Measurements from ENCODE around the gene TBC1D2. TPM values are rescaled to one million over a fixed set of nuclear protein-coding genes. Genes with fewer than 3 reads are reported as not detected.

TBC1D2 gene
- total RNA-seq, 1 donor from 2014 or later, result 2.7 TPM

GRCh38 chr9:98159301-98159700 is 96.1 kb downstream of the TBC1D2 start:
- CTCF ChIA-PET, result no interaction called here
- intact Hi-C loops (cut with micrococcal nuclease), result no loop called here
- H3K27me3 Mint-ChIP-seq, result no peaks in the 10 kb centered on the region
- no peak for ATAC-seq (ENCODE audit: low read depth)
- POLR2A ChIA-PET, result no interaction called here
- no peak for TF ChIP-seq CTCF (IDR thresholded peaks at IDR 0.05)
- no peak overlapping the region for H3K4me3 Mint-ChIP-seq
- no peak for DNase-seq
- no peaks in the 10 kb centered on the region for H3K36me3 Mint-ChIP-seq (ENCODE audit: low read depth)
- H3K27ac Mint-ChIP-seq, result no peak overlapping the region
- no peaks in the 10 kb centered on the region for H3K4me1 Mint-ChIP-seq
- no peaks in the 10 kb centered on the region for H3K9me3 Mint-ChIP-seq

GRCh38 chr9:98158071-98158831 is 97.2 kb downstream of the TBC1D2 start:
- DNase-seq (no peak), ATAC-seq (ENCODE audit: low read depth) (no peak)
- Mint-ChIP-seq H3K27ac (no peak overlapping the region), H3K36me3 (ENCODE audit: low read depth) (no peaks in the 10 kb centered on the region), H3K27me3 (no peaks in the 10 kb centered on the region), H3K4me1 (no peaks in the 10 kb centered on the region), H3K9me3 (no peaks in the 10 kb centered on the region), H3K4me3 (no peak overlapping the region)
- intact Hi-C loops (cut with micrococcal nuclease), result no loop called here
- POLR2A ChIA-PET, result no interaction called here
- CTCF ChIA-PET, result no interaction called here
- no peak for TF ChIP-seq CTCF (IDR thresholded peaks at IDR 0.05)

- no peak for DNase-seq
- no peaks in the 10 kb centered on the region for H3K36me3 Mint-ChIP-seq (ENCODE audit: low read depth)
- no peaks in the 10 kb centered on the region for H3K9me3 Mint-ChIP-seq
- H3K4me1 Mint-ChIP-seq, result no peaks in the 10 kb centered on the region
- ChIA-PET CTCF (no interaction called here), POLR2A (no interaction called here)
- intact Hi-C loops (cut with micrococcal nuclease), result no loop called here
- no peak overlapping the region for H3K4me3 Mint-ChIP-seq
- ATAC-seq (ENCODE audit: low read depth), result no peak
- no peaks in the 10 kb centered on the region for H3K27me3 Mint-ChIP-seq
- no peak overlapping the region for H3K27ac Mint-ChIP-seq
- TF ChIP-seq CTCF (IDR thresholded peaks at IDR 0.05), result no peak
These were observed 98.1 kb downstream of the TBC1D2 start for GRCh38 chr9:98157372-98157771.

GRCh38 chr9:98154678-98155077 is 100.8 kb downstream of the TBC1D2 start:
- Mint-ChIP-seq H3K27me3 (no peaks in the 10 kb centered on the region), H3K4me3 (no peak overlapping the region), H3K36me3 (ENCODE audit: low read depth) (no peaks in the 10 kb centered on the region), H3K9me3 (no peaks in the 10 kb centered on the region), H3K4me1 (no peaks in the 10 kb centered on the region), H3K27ac (no peak overlapping the region)
- POLR2A ChIA-PET, result no interaction called here
- CTCF ChIA-PET, result no interaction called here
- intact Hi-C loops (cut with micrococcal nuclease), result no loop called here
- DNase-seq (no peak), ATAC-seq (ENCODE audit: low read depth) (no peak)
- TF ChIP-seq CTCF (IDR thresholded peaks at IDR 0.05), result no peak

- H3K36me3 Mint-ChIP-seq (ENCODE audit: low read depth), result no peaks in the 10 kb centered on the region
- H3K27ac Mint-ChIP-seq, result no peak overlapping the region
- intact Hi-C loops (cut with micrococcal nuclease), result no loop called here
- no peak for TF ChIP-seq CTCF (IDR thresholded peaks at IDR 0.05)
- ChIA-PET POLR2A (interaction anchor here (0.6 kb wide), 1 partner anchor 50 kb away, joined by 5 read pairs; no protein-coding TSS in a partner anchor), CTCF (no interaction called here)
- H3K27me3 Mint-ChIP-seq, result no peaks in the 10 kb centered on the region
- DNase-seq (no peak), ATAC-seq (ENCODE audit: low read depth) (no peak)
- H3K4me3 Mint-ChIP-seq, result no peak overlapping the region
- H3K9me3 Mint-ChIP-seq, result no peaks in the 10 kb centered on the region
- H3K4me1 Mint-ChIP-seq, result no peaks in the 10 kb centered on the region
These were observed 102.9 kb downstream of the TBC1D2 start for GRCh38 chr9:98152526-98152925.
